ENCODE data around the gene RUFY1. TPM values are rescaled to one million over a fixed set of nuclear protein-coding genes. Genes with fewer than 3 reads are reported as not detected.

The RUFY1 gene
- total RNA-seq, 1 donor from 2014 or later: 71.2 TPM

- no peak overlapping the region for H3K4me3 Mint-ChIP-seq (ENCODE audit: low read depth)
- H3K4me1 Mint-ChIP-seq (ENCODE audit: low read depth): no peaks in the 10 kb centered on the region
- H3K27ac Mint-ChIP-seq: no peak overlapping the region
- no peak for TF ChIP-seq CTCF (IDR thresholded peaks at IDR 0.05; ENCODE audit: unreplicated experiment)
- H3K36me3 Mint-ChIP-seq (ENCODE audit: insufficient read depth): peaks cover 23% of the 10 kb centered on the region
- H3K9me3 Mint-ChIP-seq (ENCODE audit: low read depth): no peaks in the 10 kb centered on the region
- no peaks in the 10 kb centered on the region for H3K27me3 Mint-ChIP-seq
- no peak for DNase-seq (ENCODE audit: low spot score, unreplicated experiment)
Measured at GRCh38 chr5:179568721-179569120, 18.4 kb downstream of the RUFY1 start.

- TF ChIP-seq CTCF (IDR thresholded peaks at IDR 0.05; ENCODE audit: unreplicated experiment): no peak
Measured at GRCh38 chr5:179572386-179572785, 22.0 kb downstream of the RUFY1 start.

GRCh38 chr5:179577286-179577960 lies 27.1 kb downstream of the RUFY1 start:
- Mint-ChIP-seq H3K27me3 (no peaks in the 10 kb centered on the region), H3K36me3 (ENCODE audit: insufficient read depth) (peaks cover 32% of the 10 kb centered on the region), H3K27ac (no peak overlapping the region), H3K9me3 (ENCODE audit: low read depth) (peaks cover 2% of the 10 kb centered on the region), H3K4me1 (ENCODE audit: low read depth) (peaks cover 20% of the 10 kb centered on the region), H3K4me3 (ENCODE audit: low read depth) (no peak overlapping the region)
- no peak for TF ChIP-seq CTCF (IDR thresholded peaks at IDR 0.05; ENCODE audit: unreplicated experiment)
- DNase-seq (ENCODE audit: low spot score, unreplicated experiment): no peak

More at GRCh38 chr5:179572386-179572785, 22.0 kb downstream of the RUFY1 start:
- peaks cover 32% of the 10 kb centered on the region for H3K36me3 Mint-ChIP-seq (ENCODE audit: insufficient read depth)
- H3K9me3 Mint-ChIP-seq (ENCODE audit: low read depth): peaks cover 2% of the 10 kb centered on the region
- DNase-seq (ENCODE audit: low spot score, unreplicated experiment): no peak
- H3K27me3 Mint-ChIP-seq: no peaks in the 10 kb centered on the region
- peaks cover 20% of the 10 kb centered on the region for H3K4me1 Mint-ChIP-seq (ENCODE audit: low read depth)
- H3K27ac Mint-ChIP-seq: no peak overlapping the region
- no peak overlapping the region for H3K4me3 Mint-ChIP-seq (ENCODE audit: low read depth)

GRCh38 chr5:179585941-179586401 lies 35.6 kb downstream of the RUFY1 start:
- Mint-ChIP-seq H3K4me3 (ENCODE audit: low read depth) (no peak overlapping the region), H3K27ac (no peak overlapping the region), H3K4me1 (ENCODE audit: low read depth) (no peaks in the 10 kb centered on the region), H3K27me3 (no peaks in the 10 kb centered on the region), H3K36me3 (ENCODE audit: insufficient read depth) (peaks cover 24% of the 10 kb centered on the region), H3K9me3 (ENCODE audit: low read depth) (no peaks in the 10 kb centered on the region)
- DNase-seq (ENCODE audit: low spot score, unreplicated experiment): no peak
- TF ChIP-seq CTCF (IDR thresholded peaks at IDR 0.05; ENCODE audit: unreplicated experiment): no peak

- H3K36me3 Mint-ChIP-seq (ENCODE audit: insufficient read depth): peaks cover 29% of the 10 kb centered on the region
- no peaks in the 10 kb centered on the region for H3K27me3 Mint-ChIP-seq
- no peaks in the 10 kb centered on the region for H3K4me1 Mint-ChIP-seq (ENCODE audit: low read depth)
- no peak for DNase-seq (ENCODE audit: low spot score, unreplicated experiment)
- H3K9me3 Mint-ChIP-seq (ENCODE audit: low read depth): no peaks in the 10 kb centered on the region
- no peak overlapping the region for H3K4me3 Mint-ChIP-seq (ENCODE audit: low read depth)
- no peak for TF ChIP-seq CTCF (IDR thresholded peaks at IDR 0.05; ENCODE audit: unreplicated experiment)
- H3K27ac Mint-ChIP-seq: no peak overlapping the region
Measured at GRCh38 chr5:179588166-179588565, 37.8 kb downstream of the RUFY1 start.
